Pancreas (tissue), 10 donors: ENCODE measurements around the gene DOCK10. TPM values are rescaled to one million over a fixed set of nuclear protein-coding genes. Genes with fewer than 3 reads are reported as not detected.
A peak's percentile ranks its signal among the peaks of the same experiment; 100 is the strongest.

Experiments used
- ATAC-seq, 4 donors: fragments of 200-7000 bp; cut with Tn5 transposase; one replicate each; pipeline versions ENCODE4 v1.8.0 to v1.9.1; 2020; ENCODE audit warnings: mild to moderate bottlenecking in 4 of 4, moderate library complexity in 4 of 4
- DNase-seq, 6 donors: peaks; one replicate each; pipeline ENCODE4 v3.0.0-alpha.2; 2020
- FAIRE-seq: peaks from 2 replicates; lab custom pipeline; 2012; peaks lifted over from hg19 to GRCh38; lab: Jason Lieb, UNC
- H3K27ac ChIP-seq, 4 donors: fragments of 200-600 bp; sonication (generic); 1 replicate in 3 of 4; 2 replicates in 1 of 4; pipeline versions ENCODE4 v1.5.0 to v1.8.0; 2020
- H3K27me3 ChIP-seq, 4 donors: fragments of 200-600 bp; one replicate each; pipeline ENCODE4 v1.8.0; 2021
- H3K36me3 ChIP-seq, 3 donors: fragments of 200-600 bp; sonication (generic) in 1 of 3; one replicate each; pipeline versions ENCODE4 v1.5.0 to v1.8.0; 2020 to 2021
- H3K4me1 ChIP-seq, 3 donors: fragments of 200-600 bp; one replicate each; pipeline ENCODE4 v1.8.0; 2021
- H3K4me3 ChIP-seq, 4 donors: fragments of 200-600 bp; sonication (generic) in 2 of 4; one replicate each; pipeline versions ENCODE4 v1.5.0 to v1.8.0; 2020 to 2021
- H3K9me3 ChIP-seq, 4 donors: fragments of 200-600 bp; one replicate each; pipeline ENCODE4 v1.8.0; 2021
- WGBS, 2 donors: extraction: QIAGEN DNeasy Blood & Tissue Kit; methylation state at CpG; one replicate each; pipeline ENCODE4 v1.1.7; 2013; 5-methylcytosine and 5-hydroxymethylcytosine counted together
- intact Hi-C, 3 donors: fragments of 100-400 bp; cut with DNase I; formaldehyde crosslinking; loops; one replicate each; pipeline versions ENCODE4 v1.11.1 to v1.14.2; 2022
- polyA plus RNA-seq, 2 donors: library from polyadenylated mRNA; stranded (reverse); fragments of 200-250 nt; gene quantifications; one replicate each; pipeline ENCODE4 v1.2.3, GENCODE V29; 2013
- total RNA-seq, 6 donors: library from RNA; stranded (reverse); fragmentation: NEBNext Ultra II Directional in 4 of 6; extraction: Animal tissue kit (Norgen Biotek cat#: 25700) in 4 of 6; gene quantifications; one replicate each; pipeline versions ENCODE4 v1.2.1 to v1.2.4, GENCODE V29; 2021 to 2023
- TF ChIP-seq, protein P1 (sequence below), 4 donors: fragments of 200-600 bp; sonication (generic) in 3 of 4; IDR thresholded peaks; one replicate each; pipeline versions ENCODE4 v1.5.0 to v1.8.0; 2021; ENCODE audit warnings: antibody characterized with exemption in 4 of 4
- donor health status: healthy with polysubstance abuse.
- donor health status: DM: no; HTN: no; CAD: no; lungs with moderate emphysema.
- donor health status: DM: no; HTN: no; CAD: no.
- donor health status: control.
- donor health status: control.
- donor health status: Bipolar disorder and iron deficiency.
- donor health status: DM: yes; HTN: yes; CAD: no.
- donor health status: DM: no; HTN: no; CAD: no.
- donor health status: DM: no; HTN: no; CAD: no.
- donor health status: DM: yes; HTN: yes; CAD: no.

DOCK10 gene
- total and polyA plus RNA-seq, 8 donors = 0.95 to 16.3 (median 2.7) TPM

- FAIRE-seq (no peak), DNase-seq (no peak), ATAC-seq (no peak)
- Histone ChIP-seq H3K9me3 (no peaks in the 10 kb centered on the region), H3K27me3 (no peaks in the 10 kb centered on the region), H3K4me3 (no peak overlapping the region), H3K4me1 (peaks cover 0 to 22% (median 4%) of the 10 kb centered on the region in 3 donors), H3K27ac (no peak overlapping the region), H3K36me3 (no peaks in the 10 kb centered on the region)
- TF ChIP-seq, protein P1, sequence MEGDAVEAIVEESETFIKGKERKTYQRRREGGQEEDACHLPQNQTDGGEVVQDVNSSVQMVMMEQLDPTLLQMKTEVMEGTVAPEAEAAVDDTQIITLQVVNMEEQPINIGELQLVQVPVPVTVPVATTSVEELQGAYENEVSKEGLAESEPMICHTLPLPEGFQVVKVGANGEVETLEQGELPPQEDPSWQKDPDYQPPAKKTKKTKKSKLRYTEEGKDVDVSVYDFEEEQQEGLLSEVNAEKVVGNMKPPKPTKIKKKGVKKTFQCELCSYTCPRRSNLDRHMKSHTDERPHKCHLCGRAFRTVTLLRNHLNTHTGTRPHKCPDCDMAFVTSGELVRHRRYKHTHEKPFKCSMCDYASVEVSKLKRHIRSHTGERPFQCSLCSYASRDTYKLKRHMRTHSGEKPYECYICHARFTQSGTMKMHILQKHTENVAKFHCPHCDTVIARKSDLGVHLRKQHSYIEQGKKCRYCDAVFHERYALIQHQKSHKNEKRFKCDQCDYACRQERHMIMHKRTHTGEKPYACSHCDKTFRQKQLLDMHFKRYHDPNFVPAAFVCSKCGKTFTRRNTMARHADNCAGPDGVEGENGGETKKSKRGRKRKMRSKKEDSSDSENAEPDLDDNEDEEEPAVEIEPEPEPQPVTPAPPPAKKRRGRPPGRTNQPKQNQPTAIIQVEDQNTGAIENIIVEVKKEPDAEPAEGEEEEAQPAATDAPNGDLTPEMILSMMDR (IDR thresholded peaks at IDR 0.05) = no peak
- intact Hi-C loops = no loop called here
- WGBS, 2 donors = 84 to 91% methylated on average over 3 of the region's 3 CpGs
Observed at GRCh38 chr2:225020168-225020849, 22.0 kb downstream of the DOCK10 start.

GRCh38 chr2:225019105-225019504 lies 23.2 kb downstream of the DOCK10 start:
- Histone ChIP-seq H3K9me3 (no peaks in the 10 kb centered on the region), H3K4me3 (no peak overlapping the region), H3K27me3 (no peaks in the 10 kb centered on the region), H3K4me1 (peaks cover 0 to 22% (median 4%) of the 10 kb centered on the region in 3 donors), H3K36me3 (no peaks in the 10 kb centered on the region), H3K27ac (no peak overlapping the region)
- TF ChIP-seq, protein P1 (IDR thresholded peaks at IDR 0.05) = no peak
- DNase-seq = no peak
- WGBS, 2 donors = 89 to 91% methylated on average over 4 of the region's 4 CpGs
- no peak for FAIRE-seq
- no peak for ATAC-seq
- intact Hi-C loops = no loop called here

DNA sequence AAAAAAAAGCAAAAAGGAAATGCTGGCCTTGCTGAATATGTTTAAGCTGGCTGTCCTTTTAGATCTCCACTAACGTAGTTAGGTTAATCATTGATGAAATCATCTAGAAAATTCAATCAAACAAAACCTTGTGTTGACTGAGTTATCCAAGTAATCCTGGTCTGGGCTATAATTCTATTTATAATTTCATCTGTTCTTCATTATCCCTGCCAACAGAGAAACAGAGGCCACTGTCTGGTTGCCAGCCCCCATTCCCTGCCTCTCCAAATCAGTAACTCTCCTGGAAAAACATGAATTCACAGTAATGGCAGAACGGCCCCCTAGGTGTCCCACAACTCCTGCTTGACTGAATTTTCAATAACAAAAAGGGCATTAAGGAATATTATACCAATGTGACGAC lies 24.6 kb downstream of the DOCK10 start:
- no peaks in the 10 kb centered on the region for H3K36me3 ChIP-seq
- peaks cover 0 to 22% (median 4%) of the 10 kb centered on the region in 3 donors for H3K4me1 ChIP-seq
- H3K9me3 ChIP-seq = no peaks in the 10 kb centered on the region
- FAIRE-seq (no peak), DNase-seq (no peak), ATAC-seq (peak; percentile 51 to 86 (median 78))
- no peak overlapping the region for H3K4me3 ChIP-seq
- WGBS, 2 donors = 39 to 40% methylated on average over 3 of the region's 3 CpGs
- no peak overlapping the region for H3K27ac ChIP-seq
- TF ChIP-seq, protein P1 (IDR thresholded peaks at IDR 0.05) = no peak
- intact Hi-C loops = no loop called here
- H3K27me3 ChIP-seq = no peaks in the 10 kb centered on the region

DNA sequence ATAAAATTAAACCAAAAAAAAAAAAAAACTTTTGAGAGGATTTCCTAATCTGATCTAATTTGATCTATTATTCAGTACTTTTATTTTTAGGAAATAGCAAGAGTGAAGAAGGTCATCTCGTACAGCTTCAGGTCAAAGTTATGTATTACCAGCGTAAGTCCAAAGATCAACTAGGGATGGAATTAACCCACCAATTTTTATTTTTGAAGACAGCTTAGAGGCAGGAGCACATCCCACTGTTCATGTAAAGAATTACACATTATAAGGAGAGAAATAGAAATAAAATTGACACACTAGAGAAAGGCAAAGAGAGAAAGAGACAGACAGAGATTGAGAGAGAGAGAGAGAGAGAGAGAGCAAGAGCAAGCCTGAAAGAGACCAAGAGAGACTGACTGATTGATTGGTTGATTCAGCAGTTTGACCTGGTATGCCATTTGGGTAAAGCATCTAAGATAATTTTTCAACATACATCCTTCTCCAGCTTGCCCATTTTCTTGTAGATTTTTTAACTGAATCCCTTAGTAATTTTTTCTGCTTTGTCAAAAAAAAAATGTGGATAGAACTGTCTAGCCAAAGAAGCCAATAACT lies 25.1 kb downstream of the DOCK10 start:
- FAIRE-seq = no peak
- peak in 1 of 4 donors; percentile 18 for ATAC-seq
- intact Hi-C loops = no loop called here
- WGBS, 2 donors = 75 to 78% methylated on average over 2 of the region's 2 CpGs
- H3K27me3 ChIP-seq = no peaks in the 10 kb centered on the region
- no peaks in the 10 kb centered on the region for H3K36me3 ChIP-seq
- no peaks in the 10 kb centered on the region for H3K9me3 ChIP-seq
- H3K27ac ChIP-seq = no peak overlapping the region
- H3K4me1 ChIP-seq = peaks cover 0 to 19% (median 4%) of the 10 kb centered on the region in 3 donors
- H3K4me3 ChIP-seq = no peak overlapping the region
- TF ChIP-seq, protein P1 (IDR thresholded peaks at IDR 0.05) = no peak
- DNase-seq = no peak
